ENCODE results near the gene CORO2A. TPM values are rescaled to one million over a fixed set of nuclear protein-coding genes. Genes with fewer than 3 reads are reported as not detected.

CORO2A gene
- total RNA-seq, 1 donor from 2014 or later = 5.5 TPM

DNA sequence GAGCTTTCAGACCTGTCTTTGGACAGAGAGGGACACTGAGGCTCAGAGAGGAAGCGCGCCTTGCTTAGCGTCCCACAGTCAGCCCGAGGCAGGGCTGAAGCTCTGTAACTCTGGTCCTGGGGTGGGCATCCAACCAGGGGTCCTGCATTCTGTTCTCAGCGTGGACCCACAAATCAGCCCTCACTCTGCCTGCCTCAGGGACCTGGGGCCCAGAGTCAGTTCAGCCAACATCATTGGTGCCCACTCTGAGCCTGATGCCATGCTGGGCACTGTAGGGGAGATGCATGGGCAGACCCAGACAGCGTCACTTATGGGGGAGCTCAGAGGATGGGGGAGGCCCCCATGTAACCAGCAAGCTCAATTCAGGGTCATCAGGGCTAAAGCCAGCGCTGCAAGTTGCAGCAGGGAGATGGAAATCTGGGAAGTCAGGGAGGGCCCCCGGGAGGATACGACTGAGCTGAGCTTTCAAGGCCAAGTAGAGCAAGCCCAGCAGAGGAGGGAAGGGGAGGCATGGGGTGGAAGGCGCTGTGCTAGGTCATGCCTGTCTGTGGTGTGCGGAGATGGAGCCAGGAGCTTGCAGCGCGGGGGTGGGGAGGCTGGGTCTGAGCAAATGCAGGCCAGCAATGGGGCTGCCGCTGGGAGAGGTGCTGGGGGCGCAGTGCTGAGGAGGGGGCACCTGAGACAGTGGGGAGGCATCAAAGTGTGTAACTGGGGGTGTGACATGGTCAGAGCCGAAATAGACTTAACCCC is 21.1 kb downstream of the CORO2A start:
- DNase-seq (ENCODE audit: low read depth) = no peak

DNA sequence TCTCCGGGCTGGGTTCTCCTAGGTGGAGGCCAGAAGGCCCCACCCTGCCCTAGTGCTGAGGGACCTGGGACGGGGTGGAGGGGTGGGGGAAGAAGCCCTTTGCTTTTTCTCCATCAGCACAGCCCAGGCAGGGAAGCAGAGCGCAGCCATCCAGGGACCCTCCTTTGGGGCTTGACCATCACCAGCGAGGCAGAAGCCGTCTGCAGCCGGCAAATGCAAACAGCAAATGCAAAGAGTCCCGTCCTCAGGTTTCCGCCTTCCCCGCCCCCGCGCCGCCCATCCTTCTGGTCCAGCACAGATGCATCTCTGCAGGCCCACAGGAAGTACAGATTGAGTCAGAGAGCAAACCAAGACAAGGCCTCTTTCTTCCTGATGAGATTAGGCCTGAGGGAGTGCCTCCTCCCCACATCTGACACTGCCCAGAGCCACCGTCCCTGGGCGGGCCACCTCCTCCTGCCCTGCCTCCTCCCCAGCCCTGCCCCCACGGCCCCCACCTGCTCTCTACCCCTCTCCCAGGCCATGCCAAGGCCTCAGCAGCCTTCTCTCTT is 23.4 kb downstream of the CORO2A start:
- DNase-seq (ENCODE audit: low read depth) = no peak

GRCh38 chr9:98168153-98168780 is 24.2 kb downstream of the CORO2A start:
- no peak for DNase-seq (ENCODE audit: low read depth)

DNA sequence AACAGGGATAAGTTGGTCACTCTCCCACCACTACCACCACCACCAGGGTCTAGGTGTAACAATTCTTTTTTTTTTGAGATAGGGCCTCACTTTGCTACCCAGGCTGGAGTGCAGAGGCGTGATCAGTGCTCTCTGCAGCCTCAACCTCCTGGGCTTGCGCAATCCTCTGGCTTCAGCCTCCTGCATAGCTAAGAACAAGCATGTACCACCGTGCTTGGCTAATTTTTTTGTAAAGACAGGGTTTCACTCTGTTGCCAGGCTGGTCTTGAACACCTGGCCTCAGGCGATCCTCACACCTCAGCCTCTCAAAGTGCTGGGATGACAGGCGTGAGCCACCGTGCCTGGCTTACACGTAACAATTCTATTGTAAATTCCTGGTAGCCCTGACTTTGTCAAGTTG is 27.5 kb downstream of the CORO2A start:
- DNase-seq (ENCODE audit: low read depth) = no peak

- no peak for DNase-seq (ENCODE audit: low read depth)
Measured at GRCh38 chr9:98162613-98163012, 29.8 kb downstream of the CORO2A start.

DNA sequence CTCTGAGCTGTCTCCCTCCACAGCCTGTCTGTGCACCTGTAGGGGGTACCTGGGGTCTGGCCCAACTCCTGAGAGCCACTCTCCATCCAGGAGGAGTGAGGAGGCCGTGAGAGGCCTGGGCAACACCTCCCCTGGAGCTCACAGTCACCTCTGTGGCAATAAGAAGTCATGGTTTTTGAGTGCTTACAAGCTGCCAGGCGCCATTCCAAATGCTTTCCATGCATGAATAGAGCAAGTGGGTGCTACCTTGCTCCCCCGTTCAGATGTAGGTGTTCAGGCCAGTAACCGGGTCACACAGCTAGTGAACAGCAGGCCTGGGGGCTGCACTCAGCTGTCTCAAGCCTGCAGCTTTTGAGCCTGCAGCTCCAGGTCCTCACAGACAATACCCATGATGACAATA is 30.6 kb downstream of the CORO2A start:
- DNase-seq (ENCODE audit: low read depth) = no peak

DNA sequence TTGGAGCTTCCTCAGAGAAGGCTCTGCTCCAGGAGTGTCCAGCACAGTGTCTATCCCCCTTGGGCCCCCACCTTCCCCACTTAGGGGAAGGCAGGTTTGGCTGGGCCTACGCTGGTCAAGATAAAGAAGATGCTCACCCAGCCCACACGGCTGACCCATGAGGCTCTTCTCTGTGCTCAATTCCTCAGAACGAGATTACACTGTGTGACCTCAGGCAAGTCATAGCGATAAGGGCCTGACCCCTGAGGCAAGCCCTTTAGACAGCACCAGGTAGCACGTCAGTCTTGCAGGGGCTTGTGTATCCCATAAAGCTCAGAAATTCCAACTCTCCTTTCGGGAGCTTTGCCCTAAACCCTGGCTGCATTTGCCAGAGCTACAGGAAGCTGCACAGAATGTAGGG is 32.6 kb downstream of the CORO2A start:
- no peak for DNase-seq (ENCODE audit: low read depth)

GRCh38 chr9:98159301-98159700 is 33.1 kb downstream of the CORO2A start:
- no peak for DNase-seq (ENCODE audit: low read depth)

DNA sequence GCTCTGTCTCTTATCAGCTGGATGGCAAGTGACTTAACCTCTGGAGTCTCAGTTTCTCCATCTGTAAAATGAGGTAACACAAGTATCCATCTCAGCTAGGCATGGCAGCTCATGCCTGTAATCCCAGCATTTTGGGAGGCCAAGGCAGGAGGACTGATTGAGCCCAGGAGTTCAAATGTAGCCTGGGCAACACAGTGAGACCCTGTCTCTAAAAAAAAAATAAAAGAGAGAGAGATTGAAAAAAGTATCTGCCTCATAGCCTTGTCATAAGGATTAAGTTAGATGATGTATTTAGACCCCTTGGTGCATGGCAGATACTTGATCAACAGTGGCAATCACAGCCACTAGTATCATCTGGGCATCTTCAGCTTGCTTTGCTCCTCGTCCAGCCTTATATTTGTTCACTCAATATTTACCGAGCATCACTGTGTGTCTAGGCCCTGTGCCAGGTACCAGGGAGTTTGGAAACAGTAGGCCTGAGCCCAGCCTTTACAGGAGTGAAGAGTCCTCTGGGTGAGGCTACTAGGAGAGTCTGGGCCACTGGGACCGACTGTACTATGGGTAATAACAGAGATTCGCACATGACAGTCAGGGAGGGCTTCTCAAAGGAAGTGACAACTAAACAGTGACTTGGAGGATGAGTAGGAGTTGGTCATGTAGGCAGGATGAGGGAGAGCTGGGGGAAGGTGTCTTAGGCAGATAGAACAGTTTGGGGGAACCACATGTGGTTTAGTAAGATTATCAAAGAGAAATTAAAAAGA is 34.2 kb downstream of the CORO2A start:
- DNase-seq (ENCODE audit: low read depth) = no peak

- no peak for DNase-seq (ENCODE audit: low read depth)
Measured at GRCh38 chr9:98157372-98157771, 35.1 kb downstream of the CORO2A start.

DNA sequence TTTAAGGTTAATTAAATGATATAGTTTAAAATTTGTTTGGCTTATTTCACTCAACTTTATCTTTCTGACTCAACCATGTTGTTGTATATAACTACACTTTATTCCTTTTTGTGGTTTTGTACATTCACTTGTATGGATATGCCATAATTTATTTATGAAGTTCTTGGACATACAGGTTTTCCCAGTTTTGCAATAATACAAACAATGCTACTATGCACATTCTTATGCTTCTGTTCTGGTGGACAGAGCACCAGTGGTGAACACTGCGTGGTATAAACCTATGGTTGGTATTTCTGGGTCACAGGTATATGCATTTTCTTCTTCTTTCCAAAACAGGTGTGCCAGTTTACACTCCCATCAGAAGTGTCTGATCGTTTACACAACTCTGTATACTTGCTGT is 37.8 kb downstream of the CORO2A start:
- no peak for DNase-seq (ENCODE audit: low read depth)

DNA sequence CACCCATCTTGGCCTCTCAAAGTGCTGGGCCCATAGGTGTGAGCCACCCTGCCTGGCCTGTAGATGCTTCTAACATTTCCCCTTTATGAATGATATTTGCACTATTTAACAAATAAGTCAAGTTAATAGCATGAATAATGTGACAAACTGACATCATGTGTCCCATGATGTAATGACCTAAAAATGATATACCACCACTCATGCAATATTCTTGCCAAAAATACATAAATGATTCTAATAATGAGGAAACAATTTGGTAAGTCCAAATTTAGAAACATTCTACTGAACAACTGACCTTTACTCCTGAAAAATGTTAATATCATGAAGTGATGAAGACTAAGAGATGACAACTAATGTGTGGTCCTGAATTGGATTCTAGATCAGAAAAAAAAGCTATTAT is 39.9 kb downstream of the CORO2A start:
- DNase-seq (ENCODE audit: low read depth) = no peak

DNA sequence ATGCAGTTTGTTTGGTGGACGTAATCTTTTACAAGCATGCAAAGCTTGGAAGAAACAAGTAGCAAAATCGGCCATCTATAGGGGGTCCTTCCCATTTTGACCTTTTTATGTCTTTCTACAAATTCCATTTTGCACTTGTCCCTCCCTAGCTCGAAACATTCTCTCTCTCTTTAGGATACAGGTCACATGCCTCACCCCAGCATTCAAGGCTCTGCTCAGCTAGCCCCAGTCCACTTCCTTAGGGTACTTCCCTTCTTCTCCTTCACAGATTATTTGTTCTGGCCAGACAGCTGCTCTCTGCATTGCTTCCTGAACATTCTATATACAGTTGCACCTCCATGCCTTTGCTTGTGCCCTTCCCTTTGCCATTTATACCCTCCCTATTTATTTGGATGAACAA is 41.7 kb downstream of the CORO2A start:
- no peak for DNase-seq (ENCODE audit: low read depth)

GRCh38 chr9:98150164-98150563 is 42.3 kb downstream of the CORO2A start:
- DNase-seq (ENCODE audit: low read depth) = no peak

DNA sequence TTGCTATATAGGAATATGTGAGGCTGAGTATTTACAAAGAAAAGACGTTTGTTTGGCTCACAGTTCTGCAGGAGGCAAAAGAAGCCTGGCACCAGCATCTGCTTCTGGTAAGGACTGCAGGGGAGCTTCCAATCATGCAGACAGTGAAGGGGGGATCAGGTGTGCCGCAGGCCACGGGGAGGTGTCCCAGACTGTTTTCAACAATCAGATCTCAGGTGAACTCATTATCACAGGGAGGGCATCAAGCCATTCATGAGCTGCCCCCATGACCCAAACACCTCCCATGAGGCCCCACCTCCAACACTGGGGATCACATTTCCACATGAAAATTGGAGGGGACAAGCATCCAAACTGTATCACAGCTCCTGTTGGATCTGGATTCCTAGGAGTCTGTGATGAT is 43.0 kb downstream of the CORO2A start:
- no peak for DNase-seq (ENCODE audit: low read depth)

GRCh38 chr9:98148486-98148885 is 44.0 kb downstream of the CORO2A start:
- DNase-seq (ENCODE audit: low read depth) = no peak

DNA sequence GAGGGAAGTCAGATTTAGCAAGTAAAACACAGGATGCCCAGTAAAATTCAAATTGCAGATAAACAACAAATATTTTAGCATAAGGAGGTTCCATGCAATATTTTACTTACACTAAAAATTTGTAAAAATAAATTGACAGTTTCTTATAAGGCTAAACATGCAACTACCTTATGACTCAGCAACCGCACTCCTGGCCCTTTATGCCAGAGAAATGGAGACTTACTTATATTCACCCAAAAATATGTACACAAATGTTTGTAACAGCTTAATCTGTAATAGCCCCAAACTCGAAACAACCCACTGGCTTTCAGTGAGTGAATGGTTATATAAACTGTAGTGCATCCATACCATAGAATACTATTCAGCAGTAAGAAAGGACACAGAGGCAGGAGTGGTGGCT is 44.9 kb downstream of the CORO2A start:
- DNase-seq (ENCODE audit: low read depth) = no peak

- peak; percentile 85 for DNase-seq (ENCODE audit: low read depth)
Measured at GRCh38 chr9:98146101-98146991, 46.1 kb downstream of the CORO2A start.

GRCh38 chr9:98144631-98145030 is 47.8 kb downstream of the CORO2A start:
- DNase-seq (ENCODE audit: low read depth) = no peak

DNA sequence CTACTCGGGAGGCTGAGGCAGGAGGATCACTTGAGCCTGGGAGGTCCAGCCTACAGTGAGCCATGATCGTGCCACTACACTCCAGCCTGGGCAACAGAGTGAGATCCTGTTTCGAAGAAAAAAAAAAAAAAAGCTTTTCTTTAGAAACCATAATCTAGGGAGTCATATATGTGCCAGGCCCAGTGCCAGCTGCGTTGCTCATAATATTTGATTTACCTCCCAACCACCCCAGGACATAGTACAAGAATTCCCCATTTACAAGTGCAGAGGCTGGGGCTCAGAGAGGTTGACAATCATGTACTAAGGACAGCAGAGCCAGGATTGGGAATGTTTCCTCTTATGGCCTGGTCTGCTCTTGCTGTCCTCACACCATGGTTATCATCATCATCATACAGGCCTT is 48.4 kb downstream of the CORO2A start:
- DNase-seq (ENCODE audit: low read depth) = no peak

GRCh38 chr9:98142925-98143481 is 49.4 kb downstream of the CORO2A start:
- no peak for DNase-seq (ENCODE audit: low read depth)

Measured in renal cortical epithelial cell (primary cell).